ENCODE results near the gene LIX1L. TPM values are rescaled to one million over a fixed set of nuclear protein-coding genes. Genes with fewer than 3 reads are reported as not detected.
A peak's percentile ranks its signal among the peaks of the same experiment; 100 is the strongest.

The LIX1L gene
- total RNA-seq, 2 donors from 2014 or later = 36.9 to 39.5 TPM

GRCh38 chr1:145982010-145982723 lies 24.4 kb upstream of the LIX1L start:
- H3K4me3 Mint-ChIP-seq = no peak overlapping the region
- no peak for ATAC-seq (replicated peaks in 1 of 2)
- H3K27ac Mint-ChIP-seq = peak overlapping the region; percentile 72
- H3K4me1 Mint-ChIP-seq (ENCODE audit: low read depth) = peaks cover under 1% of the 10 kb centered on the region
- no peaks in the 10 kb centered on the region for H3K27me3 Mint-ChIP-seq (ENCODE audit: low read depth)
- H3K36me3 Mint-ChIP-seq (ENCODE audit: insufficient read depth in 2 of 2) = no peaks in the 10 kb centered on the region
- no peaks in the 10 kb centered on the region for H3K9me3 Mint-ChIP-seq
- no peak for DNase-seq

- Mint-ChIP-seq H3K9me3 (no peaks in the 10 kb centered on the region), H3K4me3 (peak overlapping the region in 1 of 2 donors; percentile 16), H3K4me1 (ENCODE audit: low read depth) (no peaks in the 10 kb centered on the region), H3K27me3 (ENCODE audit: low read depth) (no peaks in the 10 kb centered on the region), H3K36me3 (ENCODE audit: insufficient read depth in 2 of 2) (no peaks in the 10 kb centered on the region), H3K27ac (peak overlapping the region; percentile 59)
- ATAC-seq (replicated peaks in 1 of 2) (no peak), DNase-seq (no peak)
Observed at GRCh38 chr1:145980457-145980994, 22.7 kb upstream of the LIX1L start.

- Mint-ChIP-seq H3K4me3 (no peak overlapping the region), H3K27ac (no peak overlapping the region), H3K36me3 (ENCODE audit: insufficient read depth in 2 of 2) (no peaks in the 10 kb centered on the region), H3K27me3 (ENCODE audit: low read depth) (no peaks in the 10 kb centered on the region), H3K4me1 (ENCODE audit: low read depth) (peaks cover 5% of the 10 kb centered on the region), H3K9me3 (no peaks in the 10 kb centered on the region)
- DNase-seq (peak in 1 of 2 donors; percentile 18), ATAC-seq (replicated peaks in 1 of 2) (peak; percentile 14 to 28)
Observed at GRCh38 chr1:145979746-145980456, 22.1 kb upstream of the LIX1L start.

- peak; percentile 86 to 89 for DNase-seq
- no peaks in the 10 kb centered on the region for H3K36me3 Mint-ChIP-seq (ENCODE audit: insufficient read depth in 2 of 2)
Observed at GRCh38 chr1:145978854-145979745, 21.3 kb upstream of the LIX1L start.

GRCh38 chr1:145978471-145978853 lies 20.6 kb upstream of the LIX1L start:
- H3K36me3 Mint-ChIP-seq (ENCODE audit: insufficient read depth in 2 of 2) = no peaks in the 10 kb centered on the region
- DNase-seq = no peak
- no peak overlapping the region for H3K4me3 Mint-ChIP-seq
- no peak for ATAC-seq (replicated peaks in 1 of 2)
- H3K27me3 Mint-ChIP-seq (ENCODE audit: low read depth) = no peaks in the 10 kb centered on the region
- no peak overlapping the region for H3K27ac Mint-ChIP-seq
- H3K4me1 Mint-ChIP-seq (ENCODE audit: low read depth) = peaks cover 15% of the 10 kb centered on the region
- H3K9me3 Mint-ChIP-seq = no peaks in the 10 kb centered on the region

More at GRCh38 chr1:145978854-145979745, 21.3 kb upstream of the LIX1L start:
- no peak overlapping the region for H3K4me3 Mint-ChIP-seq
- no peaks in the 10 kb centered on the region for H3K27me3 Mint-ChIP-seq (ENCODE audit: low read depth)
- no peaks in the 10 kb centered on the region for H3K9me3 Mint-ChIP-seq
- ATAC-seq (replicated peaks in 1 of 2) = peak; percentile 89 to 90
- H3K4me1 Mint-ChIP-seq (ENCODE audit: low read depth) = peaks cover 8% of the 10 kb centered on the region
- H3K27ac Mint-ChIP-seq = no peak overlapping the region

GRCh38 chr1:145977486-145978470 lies 20.0 kb upstream of the LIX1L start:
- no peaks in the 10 kb centered on the region for H3K36me3 Mint-ChIP-seq (ENCODE audit: insufficient read depth in 2 of 2)
- H3K4me3 Mint-ChIP-seq = no peak overlapping the region
- DNase-seq = peak; percentile 73 to 75
- ATAC-seq (replicated peaks in 1 of 2) = peak; percentile 29 to 40
- no peaks in the 10 kb centered on the region for H3K27me3 Mint-ChIP-seq (ENCODE audit: low read depth)
- no peak overlapping the region for H3K27ac Mint-ChIP-seq
- H3K9me3 Mint-ChIP-seq = no peaks in the 10 kb centered on the region
- H3K4me1 Mint-ChIP-seq (ENCODE audit: low read depth) = peaks cover 21% of the 10 kb centered on the region

- Mint-ChIP-seq H3K9me3 (no peaks in the 10 kb centered on the region), H3K27ac (no peak overlapping the region), H3K27me3 (ENCODE audit: low read depth) (no peaks in the 10 kb centered on the region), H3K4me3 (no peak overlapping the region), H3K4me1 (ENCODE audit: low read depth) (peaks cover 24% of the 10 kb centered on the region), H3K36me3 (ENCODE audit: insufficient read depth in 2 of 2) (no peaks in the 10 kb centered on the region)
- no peak for DNase-seq
- no peak for ATAC-seq (replicated peaks in 1 of 2)
Observed at GRCh38 chr1:145977016-145977415, 19.2 kb upstream of the LIX1L start.

GRCh38 chr1:145975216-145975615 lies 17.4 kb upstream of the LIX1L start:
- no peaks in the 10 kb centered on the region for H3K9me3 Mint-ChIP-seq
- no peak overlapping the region for H3K4me3 Mint-ChIP-seq
- H3K27me3 Mint-ChIP-seq (ENCODE audit: low read depth) = no peaks in the 10 kb centered on the region
- no peaks in the 10 kb centered on the region for H3K36me3 Mint-ChIP-seq (ENCODE audit: insufficient read depth in 2 of 2)
- H3K27ac Mint-ChIP-seq = no peak overlapping the region
- DNase-seq = no peak
- no peak for ATAC-seq (replicated peaks in 1 of 2)
- peaks cover 24% of the 10 kb centered on the region for H3K4me1 Mint-ChIP-seq (ENCODE audit: low read depth)

GRCh38 chr1:145974721-145975120 lies 16.9 kb upstream of the LIX1L start:
- no peaks in the 10 kb centered on the region for H3K36me3 Mint-ChIP-seq (ENCODE audit: insufficient read depth in 2 of 2)
- no peak overlapping the region for H3K27ac Mint-ChIP-seq
- peaks cover 24% of the 10 kb centered on the region for H3K4me1 Mint-ChIP-seq (ENCODE audit: low read depth)

GRCh38 chr1:145972580-145972979 lies 14.8 kb upstream of the LIX1L start:
- H3K4me3 Mint-ChIP-seq = no peak overlapping the region
- H3K9me3 Mint-ChIP-seq = no peaks in the 10 kb centered on the region
- H3K27me3 Mint-ChIP-seq (ENCODE audit: low read depth) = no peaks in the 10 kb centered on the region
- peaks cover 30% of the 10 kb centered on the region for H3K4me1 Mint-ChIP-seq (ENCODE audit: low read depth)
- H3K36me3 Mint-ChIP-seq (ENCODE audit: insufficient read depth in 2 of 2) = peaks cover under 1 to 5% of the 10 kb centered on the region in 2 donors
- H3K27ac Mint-ChIP-seq = no peak overlapping the region
- ATAC-seq (replicated peaks in 1 of 2) = no peak
- DNase-seq = no peak

More at GRCh38 chr1:145974721-145975120, 16.9 kb upstream of the LIX1L start:
- no peak overlapping the region for H3K4me3 Mint-ChIP-seq
- H3K27me3 Mint-ChIP-seq (ENCODE audit: low read depth) = no peaks in the 10 kb centered on the region
- no peaks in the 10 kb centered on the region for H3K9me3 Mint-ChIP-seq
- DNase-seq = no peak
- ATAC-seq (replicated peaks in 1 of 2) = no peak

GRCh38 chr1:145967288-145967687 lies 9.5 kb upstream of the LIX1L start:
- H3K9me3 Mint-ChIP-seq = no peaks in the 10 kb centered on the region
- H3K27me3 Mint-ChIP-seq (ENCODE audit: low read depth) = no peaks in the 10 kb centered on the region
- H3K36me3 Mint-ChIP-seq (ENCODE audit: insufficient read depth in 2 of 2) = peaks cover 2 to 11% of the 10 kb centered on the region in 2 donors
- ATAC-seq (replicated peaks in 1 of 2) (no peak), DNase-seq (no peak)
- no peak overlapping the region for H3K27ac Mint-ChIP-seq
- H3K4me1 Mint-ChIP-seq (ENCODE audit: low read depth) = peaks cover 24% of the 10 kb centered on the region
- H3K4me3 Mint-ChIP-seq = no peak overlapping the region

Measured in activated T-cell treated with anti-CD3 and anti-CD28 coated beads, Interleukin-2, amount 50 U/mL, for 72 hours (primary cell).